ENCODE results near the gene HBE1.
"Not testable (repeated sequence)": the region's sequence is repeated elsewhere in the genome, so short reads cannot be mapped to it uniquely, and the experiment has no call there.

HBE1 gene

GRCh38 chr11:5284637-5285036, 14.9 kb upstream of the HBE1 start:
- DNase-seq, result no peak

DNA sequence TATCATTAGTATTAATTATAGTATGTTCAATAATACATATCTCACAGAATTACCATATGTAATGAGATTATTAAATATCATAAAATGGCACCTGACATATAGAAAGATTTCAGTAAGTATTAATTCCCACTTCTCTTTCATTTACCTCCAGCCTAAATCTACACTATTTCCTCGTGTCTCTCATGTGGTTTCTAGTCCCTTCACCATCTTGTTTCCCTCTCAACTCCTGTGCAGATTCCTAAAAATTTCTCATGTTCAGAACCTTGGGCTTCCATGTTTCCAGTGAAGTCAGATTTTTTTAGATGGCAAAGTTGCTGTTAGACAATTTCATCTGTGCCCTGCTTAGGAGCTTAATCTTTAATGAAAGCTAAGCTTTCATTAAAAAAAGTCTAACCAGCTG, 14.1 kb upstream of the HBE1 start:
- no peak for DNase-seq

DNA sequence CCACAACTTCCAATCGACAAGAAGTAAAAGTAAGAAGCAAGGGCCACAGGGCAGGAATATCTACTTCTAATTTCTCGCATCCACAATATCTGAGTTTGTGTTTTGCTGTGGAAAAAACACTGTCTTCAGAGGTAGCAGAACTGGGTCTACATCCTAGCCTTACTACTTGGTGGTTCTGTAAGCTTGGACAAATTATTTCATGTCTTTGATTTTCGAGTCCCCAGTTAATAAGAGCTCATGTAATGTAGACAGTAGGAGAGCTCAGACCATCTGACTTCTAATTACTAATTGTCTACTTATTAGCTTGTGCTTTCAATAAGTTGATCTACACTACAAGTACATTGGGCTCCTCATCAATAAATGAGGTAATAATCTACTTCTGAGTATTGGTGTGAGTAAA, 13.3 kb upstream of the HBE1 start:
- DNase-seq, result no peak

GRCh38 chr11:5282628-5283027, 12.9 kb upstream of the HBE1 start:
- DNase-seq, result no peak

DNA sequence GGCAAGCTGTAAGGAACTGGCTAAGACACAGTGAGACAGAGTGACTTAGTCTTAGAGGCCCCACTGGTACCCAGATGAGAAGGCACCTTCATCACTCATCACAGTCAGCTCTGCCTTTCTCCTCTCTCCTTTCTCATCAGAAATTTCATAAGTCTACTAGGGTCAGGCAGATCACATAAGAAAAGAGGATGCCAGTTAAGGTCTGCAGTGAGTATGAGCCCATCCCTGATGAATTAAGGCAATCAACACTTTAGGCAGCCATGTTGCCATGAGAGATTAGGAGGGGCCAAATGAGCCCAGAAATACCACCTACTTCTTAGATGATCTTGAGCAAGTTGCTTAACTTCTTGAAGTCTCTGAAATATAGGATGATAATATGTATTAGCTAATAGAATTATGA, 11.9 kb upstream of the HBE1 start:
- no peak for DNase-seq

- DNase-seq, result no peak
Measured at GRCh38 chr11:5280582-5281102, 10.9 kb upstream of the HBE1 start.

- DNase-seq, result no peak
Measured at GRCh38 chr11:5279471-5280090, 9.8 kb upstream of the HBE1 start.

DNA sequence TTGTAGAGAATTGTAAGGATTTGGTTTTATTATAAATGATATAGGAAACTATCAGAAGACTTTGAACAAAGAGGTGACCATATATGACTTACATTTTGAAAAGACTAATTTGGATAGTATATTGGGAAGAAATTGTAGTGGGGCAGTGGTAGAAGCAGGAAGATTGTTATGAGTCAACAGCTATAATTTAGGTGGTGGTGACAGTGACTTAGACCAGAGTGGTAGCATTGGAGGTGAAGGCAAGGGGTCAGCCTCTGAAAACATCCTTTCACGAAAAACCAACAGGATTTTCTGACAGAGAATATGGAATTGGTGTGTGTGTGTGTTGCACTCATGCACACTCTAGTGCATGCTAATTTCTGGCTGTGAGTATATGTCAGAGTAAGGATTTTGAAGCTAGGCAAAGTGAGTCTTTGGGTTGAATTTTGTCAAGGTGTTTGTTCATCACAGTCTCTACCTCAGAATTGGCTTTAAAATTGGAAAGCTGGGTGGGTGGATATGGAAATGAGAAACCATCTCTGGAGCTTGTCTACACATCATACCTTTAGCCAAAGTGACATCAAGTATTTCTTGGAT, 8.2 kb upstream of the HBE1 start:
- DNase-seq, result no peak

GRCh38 chr11:5276697-5277096, 7.0 kb upstream of the HBE1 start:
- DNase-seq, result no peak

DNA sequence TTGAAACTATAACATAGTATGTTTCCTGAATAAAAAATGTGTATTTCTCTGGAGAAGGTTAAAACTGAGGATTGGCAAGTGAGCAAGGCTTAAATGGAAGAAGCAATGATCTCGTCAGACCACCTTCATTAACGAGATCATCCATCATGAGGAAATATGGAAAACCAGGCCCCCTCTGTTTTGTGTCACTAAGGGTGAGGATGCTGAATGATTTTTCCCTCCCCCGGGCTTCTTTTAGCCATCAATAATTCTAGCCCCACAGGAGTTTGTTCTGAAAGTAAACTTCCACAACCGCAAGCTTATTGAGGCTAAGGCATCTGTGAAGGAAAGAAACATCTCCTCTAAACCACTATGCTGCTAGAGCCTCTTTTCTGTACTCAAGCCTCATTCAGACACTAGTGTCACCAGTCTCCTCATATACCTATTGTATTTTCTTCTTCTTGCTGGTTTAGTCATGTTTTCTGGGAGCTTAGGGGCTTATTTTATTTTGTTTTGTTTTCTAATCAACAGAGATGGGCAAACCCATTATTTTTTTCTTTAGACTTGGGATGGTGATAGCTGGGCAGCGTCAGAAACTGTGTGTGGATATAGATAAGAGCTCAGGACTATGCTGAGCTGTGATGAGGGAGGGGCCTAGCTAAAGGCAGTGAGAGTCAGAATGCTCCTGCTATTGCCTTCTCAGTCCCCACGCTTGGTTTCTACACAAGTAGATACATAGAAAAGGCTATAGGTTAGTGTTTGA, 5.8 kb upstream of the HBE1 start:
- no peak for DNase-seq

DNA sequence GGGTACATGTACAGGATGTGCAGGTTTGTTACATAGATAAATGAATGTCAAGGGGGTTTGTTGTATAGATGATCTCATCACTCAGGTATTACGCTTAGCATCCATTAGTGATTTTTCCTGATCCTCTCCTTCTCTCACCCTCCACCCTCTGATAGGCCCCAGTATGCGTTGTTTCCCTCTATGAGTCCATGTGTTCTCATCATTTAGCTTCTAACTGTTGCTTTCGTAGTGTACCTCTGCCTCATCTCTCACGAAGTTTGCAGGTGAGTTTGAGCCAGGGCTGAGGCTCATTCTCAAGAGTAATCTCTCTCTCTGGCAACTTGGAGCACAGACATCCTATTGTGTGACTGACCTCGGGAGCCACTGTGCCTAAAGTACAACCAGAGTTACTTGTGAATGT, 4.7 kb upstream of the HBE1 start:
- DNase-seq, result no peak

DNA sequence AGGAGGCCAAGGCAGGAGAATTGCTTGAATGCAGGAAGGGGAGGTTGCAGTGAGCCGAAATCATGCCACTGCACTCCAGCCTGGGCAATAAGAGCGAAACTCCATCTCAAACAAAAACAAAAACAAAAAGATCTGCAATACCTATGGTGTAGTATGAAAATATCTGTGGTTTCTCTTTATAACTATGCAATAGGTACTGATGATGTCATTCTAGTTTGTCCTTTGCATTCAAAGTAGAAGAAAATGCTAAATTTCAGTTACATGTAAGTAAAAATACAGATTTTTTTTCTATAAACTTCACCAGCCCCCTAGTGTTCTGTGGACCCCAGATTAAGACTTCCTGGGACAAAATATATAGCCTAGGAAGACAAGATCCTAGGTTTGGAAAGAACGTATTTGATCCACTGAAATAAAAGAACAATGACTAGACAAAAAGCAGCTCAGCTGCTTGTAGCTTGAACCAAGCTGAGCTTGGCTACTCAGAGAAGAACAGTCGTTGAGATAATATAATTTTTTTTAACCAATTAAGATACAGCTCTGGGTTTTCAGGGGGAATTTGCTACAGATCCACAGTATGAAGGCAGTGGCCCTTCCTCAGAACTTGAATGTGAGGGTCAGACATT, 2.8 kb upstream of the HBE1 start:
- no peak for DNase-seq

- no peak for DNase-seq
Measured at GRCh38 chr11:5267033-5267563, 2.6 kb downstream of the HBE1 start.

GRCh38 chr11:5266609-5267008, 3.1 kb downstream of the HBE1 start:
- no peak for DNase-seq

DNA sequence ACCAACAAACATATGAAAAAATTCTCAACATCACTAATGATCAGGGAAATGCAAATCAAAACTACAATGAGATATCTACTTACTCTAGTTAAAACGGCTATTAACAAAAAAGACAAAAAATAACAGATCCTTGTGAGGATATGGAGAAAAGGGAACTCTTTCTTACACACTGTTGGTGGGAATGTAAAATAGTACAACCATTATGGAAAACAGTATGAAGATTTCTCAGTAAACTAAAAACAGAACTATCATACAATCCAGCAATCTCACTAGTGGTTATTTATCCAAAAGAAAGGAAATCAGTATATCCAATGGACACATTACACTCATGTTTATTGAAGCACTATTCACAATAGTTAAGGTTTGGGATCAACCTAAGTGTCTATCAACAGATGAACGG, 3.9 kb downstream of the HBE1 start:
- no peak for DNase-seq

DNA sequence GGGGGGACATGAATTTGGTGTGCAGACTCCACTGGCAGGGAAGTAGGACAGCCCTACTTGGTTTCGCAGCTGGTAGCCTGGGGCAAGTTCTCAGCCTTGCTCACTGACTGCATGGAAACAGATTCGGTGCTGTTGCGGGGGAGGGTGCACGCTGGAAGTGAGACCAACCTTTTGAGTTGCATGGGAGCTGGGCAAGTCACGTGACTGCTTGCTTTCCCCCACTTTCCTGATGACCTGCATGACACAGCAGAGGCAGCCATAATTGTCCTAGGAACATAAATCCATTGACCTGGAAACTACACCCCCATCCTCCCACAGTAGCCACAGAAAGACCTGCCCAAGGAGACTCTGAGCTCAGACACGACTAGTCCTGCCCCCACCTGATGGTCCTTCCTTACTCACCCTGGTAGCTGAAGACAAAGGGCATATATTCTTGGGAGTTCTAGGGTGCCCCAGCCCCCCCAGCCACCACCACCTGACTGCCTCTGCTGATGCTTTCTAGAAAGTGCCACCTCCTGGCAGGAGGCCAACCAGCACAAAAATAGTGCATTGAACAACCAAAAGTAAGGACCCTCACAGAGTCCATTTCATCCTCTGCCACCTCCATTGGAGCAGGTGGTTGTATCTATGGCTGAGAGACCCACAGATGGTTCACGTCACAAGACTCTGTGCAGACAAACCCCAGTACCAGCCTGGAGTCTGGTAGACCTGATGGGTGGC, 11.0 kb downstream of the HBE1 start:
- DNase-seq, result no peak

DNA sequence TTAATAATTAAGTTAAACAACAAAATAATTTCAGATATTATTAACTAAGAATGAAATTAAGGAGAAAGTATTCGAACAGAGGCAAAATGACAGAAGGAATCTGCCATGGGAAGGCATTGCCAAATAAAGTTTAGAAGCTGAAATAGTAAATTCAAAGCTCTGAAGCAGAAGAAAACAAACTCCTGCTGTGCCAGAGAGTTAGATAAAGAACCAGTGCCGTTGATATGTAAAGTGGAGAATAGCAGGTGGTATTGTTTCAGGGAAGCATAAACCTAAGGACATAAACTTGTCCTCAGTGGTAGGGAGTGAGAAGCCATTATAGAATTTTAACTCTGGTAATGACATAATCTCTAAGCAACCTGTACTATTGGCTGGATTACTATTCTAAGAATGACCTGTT, 12.4 kb downstream of the HBE1 start:
- DNase-seq, result no peak

GRCh38 chr11:5254646-5255413, 14.9 kb downstream of the HBE1 start, which contains the start of gene HBG2:
Gene HBG2 (minus strand): TSS chr11:5254781. CDS start chr11:5254728, 53 bp downstream.
- DNase-seq, result not testable (repeated sequence)

DNA sequence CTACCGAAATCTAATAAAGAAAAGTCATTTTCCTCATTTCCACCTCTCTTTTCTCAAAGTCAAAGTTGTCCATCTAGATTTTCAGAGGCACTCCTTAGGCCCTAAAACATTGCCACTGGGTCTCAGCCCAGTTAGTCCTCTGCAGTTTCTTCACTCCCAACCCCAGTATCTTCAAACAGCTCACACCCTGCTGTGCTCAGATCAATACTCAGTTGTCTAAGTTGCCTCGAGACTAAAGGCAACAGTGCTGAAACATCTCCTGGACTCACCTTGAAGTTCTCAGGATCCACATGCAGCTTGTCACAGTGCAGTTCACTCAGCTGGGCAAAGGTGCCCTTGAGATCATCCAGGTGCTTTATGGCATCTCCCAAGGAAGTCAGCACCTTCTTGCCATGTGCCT, 15.7 kb downstream of the HBE1 start:
- not testable (repeated sequence) for DNase-seq

DNA sequence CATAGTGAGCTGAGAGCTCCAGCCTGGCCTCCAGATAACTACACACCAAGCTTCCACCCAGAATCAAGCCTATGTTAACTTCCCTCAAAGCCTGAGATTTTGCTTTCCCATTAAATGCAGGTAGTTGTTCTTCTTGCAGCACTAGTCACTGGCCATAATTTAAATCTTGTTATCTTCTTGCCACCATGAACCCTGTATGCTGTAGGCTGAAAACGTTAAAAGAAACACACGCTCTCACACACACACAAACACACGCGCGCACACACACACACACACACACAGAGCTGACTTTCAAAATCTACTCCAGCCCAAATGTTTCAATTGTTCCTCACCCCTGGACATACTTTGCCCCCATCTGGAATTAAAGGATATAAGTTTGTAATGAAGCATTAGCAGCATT, 16.3 kb downstream of the HBE1 start:
- DNase-seq, result not testable (repeated sequence)

DNA sequence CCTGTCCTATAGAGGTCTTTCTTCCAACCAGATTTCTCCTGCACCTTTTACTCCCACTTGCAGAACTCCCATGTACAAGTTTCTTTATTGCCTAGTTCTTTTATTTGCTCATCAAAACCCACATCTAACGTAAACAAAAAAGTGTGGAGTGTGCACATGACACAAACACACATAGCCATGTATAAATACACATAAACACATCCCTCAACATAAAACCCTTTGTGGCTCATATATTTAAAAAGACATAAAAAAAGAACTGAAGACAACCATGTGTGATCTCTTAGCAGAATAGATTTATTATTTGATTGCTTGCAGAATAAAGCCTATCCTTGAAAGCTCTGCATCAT, 16.9 kb downstream of the HBE1 start:
- no peak for DNase-seq
